Measurements from ENCODE around the gene CYP2U1. TPM values are rescaled to one million over a fixed set of nuclear protein-coding genes. Genes with fewer than 3 reads are reported as not detected.

The CYP2U1 gene
- total and polyA plus RNA-seq, 2 of the 4 experiments (the other 2 are of a cell fraction), result 6.1 to 11.1 TPM

DNA sequence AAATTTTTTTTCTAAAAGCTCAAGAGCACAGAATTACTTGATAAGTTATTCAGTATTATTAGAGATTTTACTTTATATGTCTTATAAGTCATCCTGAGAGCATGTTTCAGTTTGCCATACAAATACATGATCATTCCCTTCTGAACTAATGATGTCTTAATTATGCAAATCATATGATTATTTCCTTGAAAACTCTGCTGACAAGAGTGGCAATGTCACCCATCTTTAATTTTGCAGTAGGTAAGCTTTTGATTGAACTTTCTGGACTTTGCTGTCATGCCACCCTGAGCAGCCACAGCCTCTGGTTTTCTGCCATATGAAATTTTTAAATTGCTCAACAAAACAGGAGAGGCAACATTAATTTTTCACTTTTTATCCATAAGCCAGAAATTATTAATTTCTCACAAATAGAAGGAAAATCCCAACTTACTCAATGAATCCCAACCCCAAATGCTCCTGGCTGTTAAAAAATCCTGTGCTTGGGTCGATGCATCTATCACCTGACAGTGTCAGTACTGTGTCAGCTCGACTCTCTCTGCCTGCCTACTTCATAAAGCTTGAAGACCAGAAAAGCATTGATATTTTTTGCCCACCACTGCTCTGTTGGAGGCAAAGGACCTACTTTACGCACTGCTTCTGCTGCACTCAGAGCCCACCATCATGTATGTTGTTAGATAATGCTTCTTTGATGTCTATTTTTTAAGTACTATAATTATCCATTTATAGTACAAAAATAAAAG, 46.8 kb downstream of the CYP2U1 start:
- H2BK5ac ChIP-seq (ENCODE audit: low read depth, low read length, poor library complexity, severe bottlenecking), result no peak overlapping the region
- H3K36me3 ChIP-seq (ENCODE audit: control insufficient read depth, insufficient read depth, low read length), result no peaks in the 10 kb centered on the region
- H3K9ac ChIP-seq (ENCODE audit: low read depth, low read length), result no peak overlapping the region
- H2AFZ ChIP-seq (replicated peaks; ENCODE audit: low read length, poor library complexity), result no peak overlapping the region
- H4K91ac ChIP-seq (ENCODE audit: insufficient read depth, low read depth, low read length), result no peak overlapping the region
- no peaks in the 10 kb centered on the region; the same call in 1 of the 2 replicates for H3K27me3 ChIP-seq (ENCODE audit: control insufficient read depth, insufficient read depth, low read length)
- TF ChIP-seq SMC3 (IDR thresholded peaks at IDR 0.05; ENCODE audit: low read depth, low read length) (no peak), MXI1 (IDR thresholded peaks at IDR 0.05; ENCODE audit: borderline replicate concordance, low read depth, low read length) (no peak), CTCF (conservative IDR thresholded peaks at IDR 0.05; ENCODE audit: low read depth, low read length) (no peak), MAFK (IDR thresholded peaks at IDR 0.05; ENCODE audit: low read depth, low read length) (no peak), RAD21 (IDR thresholded peaks at IDR 0.05; ENCODE audit: low read length) (no peak), RCOR1 (IDR thresholded peaks at IDR 0.05; ENCODE audit: insufficient replicate concordance, low read length) (no peak), POLR2A (IDR thresholded peaks at IDR 0.05; ENCODE audit: low read depth, low read length) (no peak), CHD1 (IDR thresholded peaks at IDR 0.05; ENCODE audit: low read depth, low read length) (no peak), ELK1 (IDR thresholded peaks at IDR 0.05; ENCODE audit: borderline replicate concordance, low read depth, low read length) (no peak), CEBPB (IDR thresholded peaks at IDR 0.05; ENCODE audit: low read depth, low read length) (no peak), FOS (IDR thresholded peaks at IDR 0.05; ENCODE audit: low read depth, low read length) (no peak), BHLHE40 (IDR thresholded peaks at IDR 0.05; ENCODE audit: low read depth, low read length) (no peak), NFE2L2 (IDR thresholded peaks at IDR 0.05; ENCODE audit: low read depth, low read length) (no peak), MAZ (IDR thresholded peaks at IDR 0.05; ENCODE audit: borderline replicate concordance, low read depth, low read length) (no peak)
- TF ChIP-seq, protein P1, sequence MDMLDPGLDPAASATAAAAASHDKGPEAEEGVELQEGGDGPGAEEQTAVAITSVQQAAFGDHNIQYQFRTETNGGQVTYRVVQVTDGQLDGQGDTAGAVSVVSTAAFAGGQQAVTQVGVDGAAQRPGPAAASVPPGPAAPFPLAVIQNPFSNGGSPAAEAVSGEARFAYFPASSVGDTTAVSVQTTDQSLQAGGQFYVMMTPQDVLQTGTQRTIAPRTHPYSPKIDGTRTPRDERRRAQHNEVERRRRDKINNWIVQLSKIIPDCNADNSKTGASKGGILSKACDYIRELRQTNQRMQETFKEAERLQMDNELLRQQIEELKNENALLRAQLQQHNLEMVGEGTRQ (IDR thresholded peaks at IDR 0.05; ENCODE audit: low read depth, low read length), result no peak
- in situ Hi-C loops (cut with MboI; ENCODE audit: low sequenced_read_pairs) (no loop called here), dilution Hi-C loops (cut with HindIII; ENCODE audit: low sequenced_read_pairs, unreplicated experiment) (no loop called here), intact Hi-C loops (cut with micrococcal nuclease) (no loop called here)
- H3K4me3 ChIP-seq (ENCODE audit: insufficient read depth, low read depth, low read length), result no peak overlapping the region
- H3K9me1 ChIP-seq (ENCODE audit: insufficient read depth, low read length), result no peaks in the 10 kb centered on the region
- no peak overlapping the region for H3K18ac ChIP-seq (ENCODE audit: low read depth, low read length)
- H3K14ac ChIP-seq (replicated peaks; ENCODE audit: low read depth, low read length), result no peak overlapping the region
- CTCF ChIA-PET, result interaction anchor here (0.7 kb wide), 1 partner anchor 77 kb away, joined by 3 read pairs; no protein-coding TSS in a partner anchor
- DNase-seq, result no peak
- H2AK5ac ChIP-seq (ENCODE audit: low read depth, low read length), result no peak overlapping the region
- H2AK9ac ChIP-seq (replicated peaks; ENCODE audit: low read depth, low read length, poor library complexity), result no peak overlapping the region
- no peaks in the 10 kb centered on the region for H3K4me1 ChIP-seq (ENCODE audit: control insufficient read depth, insufficient read depth, low read length)
- H3K4me2 ChIP-seq (ENCODE audit: low read depth, low read length), result no peak overlapping the region
- no peak overlapping the region for H4K8ac ChIP-seq (ENCODE audit: low read depth in 2 of 2, low read length in 2 of 2)
- no peak overlapping the region for H2BK20ac ChIP-seq (ENCODE audit: low read depth, low read length)
- H4K20me1 ChIP-seq (ENCODE audit: insufficient read depth, low read length), result no peaks in the 10 kb centered on the region
- H4K5ac ChIP-seq (ENCODE audit: low read depth, low read length), result no peak overlapping the region
- H3K79me1 ChIP-seq (ENCODE audit: low read depth in 1 of 2, low read length in 2 of 2), result no peaks in the 10 kb centered on the region
- H3K9me3 ChIP-seq (ENCODE audit: control insufficient read depth, insufficient read depth, low read length), result peaks cover 2% of the 10 kb centered on the region; the same call in 1 of the 2 replicates
- BruUV-seq (replicated peaks), result no TSS peak
- no peak overlapping the region for H3K23ac ChIP-seq (ENCODE audit: low read depth, low read length)
- no peak overlapping the region for H3K4ac ChIP-seq (ENCODE audit: low read depth, low read length)
- POLR2A ChIA-PET (ENCODE audit: unreplicated experiment), result no interaction called here
- ATAC-seq (ENCODE audit: low read depth), result no peak
- no peak overlapping the region for H3K27ac ChIP-seq (ENCODE audit: insufficient read depth, low read length)
- no peak overlapping the region for H2BK15ac ChIP-seq (ENCODE audit: low read depth, low read length)
- WGBS, 2 experiments (ENCODE audit: extremely low coverage in 2 of 2, insufficient read length in 1 of 2), result no CpG with 5 or more reads among the region's 3 CpGs
- no peak overlapping the region for H2BK120ac ChIP-seq (ENCODE audit: low read depth, low read length)
- no peak overlapping the region for H3K56ac ChIP-seq (ENCODE audit: extremely low read depth, insufficient read depth, low read length)
